K562 (cell line): ENCODE data around the gene RPTOR. TPM values are rescaled to one million over a fixed set of nuclear protein-coding genes. Genes with fewer than 3 reads are reported as not detected.

ENCODE experiments used
- ATAC-seq: fragments of 200-7000 bp; cut with Tn5 transposase; 3 replicates; pipeline ENCODE4 v1.9.1; 2020; ENCODE audit warnings: moderate library complexity
- BruUV-seq: library from RNA; stranded (reverse); fragments of 400-500 nt; replicated peaks from 2 replicates; lab custom pipeline; 2021; lab: Mats Ljungman, UMichigan
- CTCF ChIA-PET: fragments of 300-600 bp; formaldehyde crosslinking; extraction: SDS; loops from one replicate; lab custom pipeline; 2021; ENCODE audit warnings: low intra/inter-chr PET ratio; lab: Yijun Ruan, JAX
- POLR2A ChIA-PET: fragments of 300-600, 350-650 bp; sonication (Branson Sonifier 250); formaldehyde crosslinking; extraction: SDS; loops from one replicate; lab custom pipeline; 2021; ENCODE audit warnings: antibody characterized with exemption, inconsistent platforms; lab: Yijun Ruan, JAX
- DNase-seq, 4 experiments: peaks; one replicate each; pipeline versions ENCODE4 v3.0.0 to v3.0.0-alpha.2; 2011 to 2018; ENCODE audit warnings: low spot score in 3 of 4, mixed read lengths in 3 of 4; ENCODE audit errors: extremely low read depth in 1 of 4
- FAIRE-seq: peaks from 2 replicates; lab custom pipeline; 2011; peaks lifted over from hg19 to GRCh38; lab: Jason Lieb, UNC
- H2AFZ ChIP-seq: 2 replicates; pipeline ENCODE4 v1.6.0; 2011; ENCODE audit warnings: low read depth, low read length, control low read depth, inconsistent platforms
- H3K27ac ChIP-seq: fragments of 200-600 bp; 3 replicates; pipeline ENCODE4 v1.8.0; 2011; ENCODE audit warnings: low read depth, mild to moderate bottlenecking, control low read depth, inconsistent platforms, low read length, moderate library complexity, mixed read lengths; ENCODE audit errors: extremely low read depth
- H3K27me3 ChIP-seq, 2 experiments: fragments of 300-600 bp in 1 of 2; 2 replicates in 1 of 2; 3 replicates in 1 of 2; pipeline versions ENCODE4 v1.6.0 to v1.8.0; 2011; ENCODE audit warnings: inconsistent platforms in 2 of 2, low read length in 2 of 2, mild to moderate bottlenecking in 1 of 2, mixed read lengths in 1 of 2, moderate library complexity in 1 of 2; ENCODE audit not compliant: control insufficient read depth in 2 of 2, insufficient read depth in 2 of 2
- H3K36me3 ChIP-seq: fragments of 300-600 bp; 3 replicates; pipeline ENCODE4 v1.8.0; 2011; ENCODE audit warnings: mild to moderate bottlenecking, low read length, inconsistent platforms; ENCODE audit not compliant: control insufficient read depth, insufficient read depth
- H3K4me1 ChIP-seq, 2 experiments: fragments of 200-600 bp in 1 of 2; replicated peaks in 1 of 2; 2 replicates in 1 of 2; 3 replicates in 1 of 2; pipeline versions ENCODE4 v1.5.1 to v1.8.0; 2011; ENCODE audit warnings: inconsistent platforms in 2 of 2, low read length in 2 of 2, mild to moderate bottlenecking in 1 of 2, mixed read lengths in 1 of 2, moderate library complexity in 1 of 2; ENCODE audit not compliant: control insufficient read depth in 2 of 2, insufficient read depth in 2 of 2
- H3K4me2 ChIP-seq: 2 replicates; pipeline ENCODE4 v1.6.1; 2011; ENCODE audit warnings: low read length, control low read depth, inconsistent platforms, mixed read lengths; ENCODE audit not compliant: insufficient read depth
- H3K4me3 ChIP-seq: fragments of 200-600 bp; sonication (generic), shearing (Covaris generic); 2 replicates; pipeline ENCODE4 v1.5.1; 2016; ENCODE audit warnings: control low read depth, inconsistent platforms
- H3K79me2 ChIP-seq: fragments of 200-600 bp; 3 replicates; pipeline ENCODE4 v1.8.0; 2011; ENCODE audit warnings: low read length, inconsistent platforms; ENCODE audit not compliant: control insufficient read depth, insufficient read depth
- H3K9ac ChIP-seq, 2 experiments: 2 replicates each; pipeline versions ENCODE4 v1.6.0 to v1.6.1; 2011; ENCODE audit warnings: low read depth in 2 of 2, low read length in 2 of 2, control low read depth in 1 of 2, inconsistent platforms in 1 of 2, mild to moderate bottlenecking in 1 of 2, mixed read lengths in 1 of 2; ENCODE audit not compliant: insufficient read depth in 1 of 2
- H3K9me1 ChIP-seq: one replicate; pipeline ENCODE4 v1.6.0; 2011; ENCODE audit warnings: inconsistent platforms, mild to moderate bottlenecking, low read length, moderate library complexity; ENCODE audit not compliant: control insufficient read depth, insufficient read depth
- H3K9me3 ChIP-seq: replicated peaks from 2 replicates; pipeline ENCODE4 v1.5.1; 2011; ENCODE audit warnings: low read depth, low read length, inconsistent platforms; ENCODE audit not compliant: control insufficient read depth, insufficient read depth
- H4K20me1 ChIP-seq: replicated peaks from 2 replicates; pipeline ENCODE4 v1.6.1; 2011; ENCODE audit warnings: low read length, inconsistent platforms, mixed read lengths; ENCODE audit not compliant: control insufficient read depth, insufficient read depth
- C11orf30 ChIP-seq: fragments of 450-650 bp; IDR thresholded peaks from 2 replicates; pipeline ENCODE4 v1.6.1; 2016; ENCODE audit warnings: low read depth, mild to moderate bottlenecking
- CHD1 ChIP-seq: fragments of 200-600 bp; sonication (generic); IDR thresholded peaks from one replicate; pipeline ENCODE4 v1.6.1; 2012; ENCODE audit warnings: mild to moderate bottlenecking, moderate library complexity, low read length, inconsistent platforms
- ZNF316 ChIP-seq: fragments of 450-650 bp; IDR thresholded peaks from 2 replicates; pipeline ENCODE4 v1.6.1; 2016
- ZNF41 ChIP-seq: fragments of 250-450 bp; sonication (Bioruptor Pico); conservative IDR thresholded peaks from 2 replicates; pipeline ENCODE4 v1.4.0; 2020; ENCODE audit warnings: mild to moderate bottlenecking
- WGBS: fragments of 100-300 bp; shearing (Covaris generic); methylation state at CpG from one replicate; pipeline ENCODE4 v1.1.6; 2016; ENCODE audit warnings: low coverage, mixed read lengths; ENCODE audit not compliant: insufficient coverage; ENCODE audit errors: missing lambda C conversion rate; 5-methylcytosine and 5-hydroxymethylcytosine counted together
- in situ Hi-C: fragments of 300-500 bp; cut with MboI; formaldehyde crosslinking; loops from 4 replicates; pipeline ENCODE4 v1.15.0; 2018; ENCODE audit warnings: inconsistent platforms, mixed read lengths
- intact Hi-C: fragments of 100-400 bp; cut with micrococcal nuclease; formaldehyde crosslinking; loops from 2 replicates; pipeline ENCODE4 v1.14.2; 2022
- polyA plus RNA-seq, 8 experiments: library from polyadenylated mRNA; depleted of rRNA in 4 of 8; stranded (reverse) in 5 of 8; unstranded in 3 of 8; fragments of >200 nt; fragmentation: Nextera tagmentation in 2 of 8; fragmentation: Illumina TruSeq in 1 of 8; extraction: Ambion mirVana in 2 of 8; extraction: Trizol in 1 of 8; gene quantifications; 2 replicates each; pipeline versions ENCODE4 v1.2.1 to v1.2.3, GENCODE V29; 2011 to 2014; ENCODE audit warnings: inconsistent platforms in 1 of 8, missing spikeins in 1 of 8
- total RNA-seq, 7 experiments: library from RNA; depleted of rRNA in 6 of 7; stranded (reverse); fragments of >200 nt in 6 of 7; fragmentation: Illumina TruSeq in 2 of 7; extraction: Trizol in 2 of 7; gene quantifications; 2 replicates each; pipeline versions ENCODE4 v1.2.1 to v1.2.3, GENCODE V29; 2011 to 2021; ENCODE audit warnings: low replicate concordance in 1 of 7

RPTOR gene
- total and polyA plus RNA-seq, 9 of the 15 experiments (the other 6 are each of a cell fraction or from before 2014, with no cell fraction given) = 0.24 to 54.1 (median 10.2) TPM

DNA sequence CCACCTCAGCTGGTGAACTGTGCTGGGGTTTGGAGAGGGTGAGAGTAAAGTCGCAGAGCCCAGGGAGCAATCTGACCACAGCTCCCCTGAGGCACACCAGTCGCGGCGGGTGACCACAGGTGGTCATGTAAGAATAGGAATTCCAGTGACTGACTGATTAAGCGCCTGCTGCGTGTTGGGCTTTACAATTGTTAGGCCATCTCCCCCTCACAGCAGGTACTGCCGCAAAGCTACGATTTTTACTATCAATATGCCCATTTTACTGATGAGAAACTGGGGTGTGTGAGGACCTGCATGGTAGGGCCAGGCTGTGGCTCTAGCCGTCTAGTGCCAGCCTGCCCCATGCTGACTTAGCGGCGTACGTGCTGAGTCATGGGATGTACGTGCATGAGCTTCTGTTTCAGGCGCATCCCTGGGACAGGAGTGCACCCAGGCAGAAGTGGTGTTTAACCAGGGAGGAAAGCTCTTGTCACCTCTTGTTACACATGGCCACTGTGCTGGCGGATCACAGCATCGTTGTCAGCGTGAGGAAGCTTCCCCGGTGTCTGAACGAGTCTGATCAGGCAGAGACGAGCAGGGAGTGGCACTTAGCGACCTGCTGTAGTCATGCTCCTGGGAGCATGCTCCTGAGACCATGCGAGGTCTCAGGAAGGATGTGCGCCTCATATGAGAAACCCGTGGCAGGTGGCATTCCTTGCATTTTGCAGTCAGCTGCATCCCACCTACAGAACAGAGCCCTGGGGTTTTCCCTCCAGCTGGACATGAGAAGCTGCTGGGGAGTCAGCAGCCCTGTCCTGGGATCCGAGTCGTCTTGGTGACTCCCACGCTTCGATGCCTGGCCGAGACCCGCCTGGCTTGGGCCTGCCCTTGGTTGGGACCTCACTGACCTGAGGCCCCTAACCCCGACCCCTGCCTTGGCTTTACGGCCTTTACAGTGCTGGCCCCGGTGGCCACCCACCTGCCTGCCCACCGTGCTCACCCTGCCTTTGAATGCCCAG lies 283.3 kb downstream of the RPTOR start:
- BruUV-seq = no TSS peak
- intact Hi-C loops (no loop called here), in situ Hi-C loops (no loop called here)
- Histone ChIP-seq H3K79me2 (no peaks in the 10 kb centered on the region), H3K4me2 (no peak overlapping the region), H3K9me3 (peaks cover 6% of the 10 kb centered on the region; the same call in 1 of the 2 replicates), H2AFZ (no peak overlapping the region), H3K4me3 (no peak overlapping the region), H3K36me3 (peaks cover 43% of the 10 kb centered on the region; the same call in 2 of the 3 replicates), H4K20me1 (no peaks in the 10 kb centered on the region), H3K9ac (peak overlapping the region in 1 of 2 experiments; percentile 38; a peak in 2 of 4 replicates), H3K27me3 (no peaks in the 10 kb centered on the region), H3K4me1 (peaks cover 10 to 18% of the 10 kb centered on the region in 2 experiments; a peak in 4 of 5 replicates), H3K27ac (no peak overlapping the region), H3K9me1 (no peaks in the 10 kb centered on the region)
- ATAC-seq (no peak), FAIRE-seq (no peak), DNase-seq (no peak)
- TF ChIP-seq C11orf30 = peak; percentile 21; the same call in 1 of the 2 replicates
- no peak for TF ChIP-seq CHD1
- TF ChIP-seq ZNF316 = 0 out of 2 replicates have a peak, but pooled peaks have one; percentile 16
- TF ChIP-seq ZNF41 = no peak
- CTCF ChIA-PET = no interaction called here
- POLR2A ChIA-PET = interaction anchor here (0.7 to 1.7 kb wide), 3 partner anchors 10 to 1115 kb away, joined by 3 to 5 read pairs (median 5); no protein-coding TSS in a partner anchor
- WGBS = 85% methylated on average over 34 of the region's 34 CpGs
